ENCODE results near the gene MTERF2. TPM values are rescaled to one million over a fixed set of nuclear protein-coding genes. Genes with fewer than 3 reads are reported as not detected.

Gene MTERF2
- total and polyA plus RNA-seq, 10 donors = 6.8 to 21.2 (median 9.7) TPM

GRCh38 chr12:106950591-106950990 is 36.4 kb downstream of the MTERF2 start:
- peaks cover 0 to 26% (median 14%) of the 10 kb centered on the region in 8 donors for H3K9me3 ChIP-seq
- H3K27me3 ChIP-seq (replicated peaks in 1 of 7) = peaks cover 0 to 1% (median 0%) of the 10 kb centered on the region in 7 donors
- intact Hi-C loops (cut with DNase I; ENCODE audit: low total_unique reads) = no loop called here
- 95 to 98% (median 97%) methylated on average over 5 of the region's 5 CpGs for WGBS, 5 donors
- DNase-seq = no peak
- H3K4me3 ChIP-seq = no peak overlapping the region
- peaks cover 0 to 16% (median 10%) of the 10 kb centered on the region in 6 donors for H3K4me1 ChIP-seq
- no peak for TF ChIP-seq POLR2A (IDR thresholded peaks at IDR 0.05)
- TF ChIP-seq CTCF (IDR thresholded peaks at IDR 0.05 in 8 of 11, conservative IDR thresholded peaks at IDR 0.05 in 3 of 11) = no peak
- TF ChIP-seq POLR2AphosphoS5 (IDR thresholded peaks at IDR 0.05) = no peak
- no peaks in the 10 kb centered on the region for H3K36me3 ChIP-seq
- H3K27ac ChIP-seq = no peak overlapping the region

GRCh38 chr12:106947461-106947860 is 39.5 kb downstream of the MTERF2 start:
- DNase-seq = no peak
- H3K9me3 ChIP-seq = peaks cover 0 to 38% (median 20%) of the 10 kb centered on the region in 8 donors
- intact Hi-C loops (cut with DNase I; ENCODE audit: low total_unique reads) = no loop called here
- H3K4me3 ChIP-seq = no peak overlapping the region
- H3K36me3 ChIP-seq = no peaks in the 10 kb centered on the region
- TF ChIP-seq POLR2A (IDR thresholded peaks at IDR 0.05) = no peak
- no peak for TF ChIP-seq POLR2AphosphoS5 (IDR thresholded peaks at IDR 0.05)
- no peak for TF ChIP-seq CTCF (IDR thresholded peaks at IDR 0.05 in 8 of 11, conservative IDR thresholded peaks at IDR 0.05 in 3 of 11)
- H3K27ac ChIP-seq = no peak overlapping the region
- H3K4me1 ChIP-seq = no peaks in the 10 kb centered on the region
- H3K27me3 ChIP-seq (replicated peaks in 1 of 7) = peaks cover 0 to 9% (median 0%) of the 10 kb centered on the region in 7 donors

- intact Hi-C loops (cut with DNase I; ENCODE audit: low total_unique reads) = no loop called here
- Histone ChIP-seq H3K4me1 (no peaks in the 10 kb centered on the region), H3K27me3 (replicated peaks in 1 of 7) (peaks cover 0 to 9% (median 0%) of the 10 kb centered on the region in 7 donors)
Observed at GRCh38 chr12:106945261-106945851, 41.6 kb downstream of the MTERF2 start.

More at GRCh38 chr12:106945261-106945851, 41.6 kb downstream of the MTERF2 start:
- Histone ChIP-seq H3K9me3 (peaks cover 0 to 38% (median 20%) of the 10 kb centered on the region in 8 donors), H3K4me3 (no peak overlapping the region), H3K36me3 (no peaks in the 10 kb centered on the region), H3K27ac (no peak overlapping the region)
- 11 to 21% (median 15%) methylated on average over 1 of the region's 1 CpG for WGBS, 5 donors
- no peak for TF ChIP-seq CTCF (IDR thresholded peaks at IDR 0.05 in 8 of 11, conservative IDR thresholded peaks at IDR 0.05 in 3 of 11)
- TF ChIP-seq POLR2AphosphoS5 (IDR thresholded peaks at IDR 0.05) = no peak
- TF ChIP-seq POLR2A (IDR thresholded peaks at IDR 0.05) = no peak
- no peak for DNase-seq

Data from spleen (tissue), 11 donors.